Measurements from ENCODE around the gene SEMA4A.

SEMA4A gene

DNA sequence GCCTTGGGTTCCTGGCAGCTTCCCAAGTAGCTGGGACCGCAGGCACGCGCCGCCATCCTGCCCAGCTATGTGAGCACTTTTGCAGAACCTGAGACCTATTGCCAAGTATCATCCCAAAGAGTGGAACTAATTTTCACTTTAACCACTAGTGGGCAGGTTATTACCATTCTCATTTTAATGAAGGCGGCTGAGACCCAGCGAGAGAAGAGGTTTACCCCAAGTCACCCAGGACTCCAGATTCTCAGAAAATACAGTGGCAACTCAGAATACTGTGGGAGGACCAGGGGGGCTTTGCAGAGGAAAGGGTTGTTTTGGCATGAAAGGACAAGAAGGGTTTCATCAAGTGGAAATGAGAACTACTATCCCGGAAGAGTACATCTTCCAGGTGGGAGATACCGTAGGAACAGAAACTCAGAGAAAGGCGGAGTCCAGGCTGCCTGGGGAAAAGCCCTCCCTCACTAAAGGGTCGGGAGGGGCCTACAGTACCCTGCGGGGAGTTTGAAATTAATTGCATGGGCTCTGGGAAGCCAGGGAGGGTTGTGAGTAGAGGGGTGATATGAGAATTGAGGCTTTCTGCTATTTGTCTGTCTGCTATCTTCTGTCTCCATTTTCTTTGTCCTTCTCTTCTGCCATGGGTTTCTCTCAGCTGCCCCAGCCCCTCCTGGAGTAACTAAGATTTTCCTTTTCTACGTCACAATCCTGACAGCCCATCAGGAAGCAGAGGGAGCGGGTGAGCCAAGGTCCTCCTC is 7.2 kb upstream of the SEMA4A start:
- TF ChIP-seq, protein P1, sequence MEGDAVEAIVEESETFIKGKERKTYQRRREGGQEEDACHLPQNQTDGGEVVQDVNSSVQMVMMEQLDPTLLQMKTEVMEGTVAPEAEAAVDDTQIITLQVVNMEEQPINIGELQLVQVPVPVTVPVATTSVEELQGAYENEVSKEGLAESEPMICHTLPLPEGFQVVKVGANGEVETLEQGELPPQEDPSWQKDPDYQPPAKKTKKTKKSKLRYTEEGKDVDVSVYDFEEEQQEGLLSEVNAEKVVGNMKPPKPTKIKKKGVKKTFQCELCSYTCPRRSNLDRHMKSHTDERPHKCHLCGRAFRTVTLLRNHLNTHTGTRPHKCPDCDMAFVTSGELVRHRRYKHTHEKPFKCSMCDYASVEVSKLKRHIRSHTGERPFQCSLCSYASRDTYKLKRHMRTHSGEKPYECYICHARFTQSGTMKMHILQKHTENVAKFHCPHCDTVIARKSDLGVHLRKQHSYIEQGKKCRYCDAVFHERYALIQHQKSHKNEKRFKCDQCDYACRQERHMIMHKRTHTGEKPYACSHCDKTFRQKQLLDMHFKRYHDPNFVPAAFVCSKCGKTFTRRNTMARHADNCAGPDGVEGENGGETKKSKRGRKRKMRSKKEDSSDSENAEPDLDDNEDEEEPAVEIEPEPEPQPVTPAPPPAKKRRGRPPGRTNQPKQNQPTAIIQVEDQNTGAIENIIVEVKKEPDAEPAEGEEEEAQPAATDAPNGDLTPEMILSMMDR (IDR thresholded peaks at IDR 0.05; ENCODE audit: borderline replicate concordance, control extremely low read depth, extremely low read depth, insufficient read depth, missing control alignments), result peak; percentile 54
- in situ Hi-C loops (cut with MboI; ENCODE audit: low sequenced_read_pairs, unreplicated experiment), result no loop called here
- peak; percentile 82 for DNase-seq (ENCODE audit: low spot score)

DNA sequence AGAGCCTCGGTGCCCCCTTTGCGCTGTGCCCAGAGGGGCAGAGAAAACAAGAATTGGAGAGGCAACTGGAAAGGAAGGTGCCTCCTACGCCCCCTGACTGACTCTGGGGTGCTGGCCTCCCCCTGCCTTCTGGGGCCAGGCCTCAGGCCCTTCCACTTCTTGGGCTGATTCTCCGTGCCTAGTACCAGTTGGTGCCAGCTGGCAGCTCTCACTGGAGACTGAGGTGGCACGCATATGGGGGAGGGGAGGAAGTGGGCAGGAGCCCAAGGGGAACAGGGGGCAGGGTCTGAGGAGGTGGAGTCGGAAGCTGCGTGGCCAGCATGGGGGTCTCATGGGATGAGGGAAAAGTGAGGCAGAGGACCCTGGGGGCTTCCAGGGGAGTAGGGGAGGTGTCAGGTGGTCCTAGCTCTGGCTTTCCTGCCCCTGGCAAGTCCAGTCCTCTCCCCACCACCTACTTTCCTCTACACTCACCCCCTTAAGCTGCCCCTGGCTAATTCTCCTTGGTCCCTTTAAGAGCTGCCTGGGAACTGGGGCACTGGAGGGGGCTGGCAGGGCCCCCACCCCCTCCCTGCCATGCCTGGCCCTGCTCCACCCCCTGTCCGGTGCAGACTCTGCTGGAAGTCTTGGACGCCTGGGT is 6.5 kb upstream of the SEMA4A start:
- in situ Hi-C loops (cut with MboI; ENCODE audit: low sequenced_read_pairs, unreplicated experiment), result no loop called here
- no peak for DNase-seq (ENCODE audit: low spot score)

DNA sequence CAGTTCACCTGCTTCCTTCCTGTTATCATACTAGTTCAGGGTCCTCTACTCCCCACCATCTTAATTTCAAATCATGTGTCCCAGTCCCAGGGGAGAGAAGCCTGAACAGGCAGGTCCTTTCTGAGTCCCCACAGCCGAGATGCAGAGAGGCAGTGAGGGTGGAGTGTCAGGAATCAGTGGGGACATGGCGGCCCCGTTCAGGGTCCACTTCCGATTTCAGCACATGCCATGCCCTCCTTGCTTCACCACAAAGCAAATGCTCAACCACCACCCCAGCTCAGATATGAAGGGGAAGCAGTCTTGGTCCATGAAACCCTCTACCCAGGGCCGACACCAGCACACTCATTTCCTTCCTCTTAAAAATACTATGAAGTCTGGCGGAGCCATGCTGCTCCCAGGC is 5.2 kb upstream of the SEMA4A start:
- in situ Hi-C loops (cut with MboI; ENCODE audit: low sequenced_read_pairs, unreplicated experiment), result no loop called here
- no peak for DNase-seq (ENCODE audit: low spot score)
- TF ChIP-seq, protein P1 (IDR thresholded peaks at IDR 0.05; ENCODE audit: borderline replicate concordance, control extremely low read depth, extremely low read depth, insufficient read depth, missing control alignments), result no peak

More for the DNA sequence above, 6.5 kb upstream of the SEMA4A start:
- TF ChIP-seq, protein P1 (IDR thresholded peaks at IDR 0.05; ENCODE audit: borderline replicate concordance, control extremely low read depth, extremely low read depth, insufficient read depth, missing control alignments), result no peak

DNA sequence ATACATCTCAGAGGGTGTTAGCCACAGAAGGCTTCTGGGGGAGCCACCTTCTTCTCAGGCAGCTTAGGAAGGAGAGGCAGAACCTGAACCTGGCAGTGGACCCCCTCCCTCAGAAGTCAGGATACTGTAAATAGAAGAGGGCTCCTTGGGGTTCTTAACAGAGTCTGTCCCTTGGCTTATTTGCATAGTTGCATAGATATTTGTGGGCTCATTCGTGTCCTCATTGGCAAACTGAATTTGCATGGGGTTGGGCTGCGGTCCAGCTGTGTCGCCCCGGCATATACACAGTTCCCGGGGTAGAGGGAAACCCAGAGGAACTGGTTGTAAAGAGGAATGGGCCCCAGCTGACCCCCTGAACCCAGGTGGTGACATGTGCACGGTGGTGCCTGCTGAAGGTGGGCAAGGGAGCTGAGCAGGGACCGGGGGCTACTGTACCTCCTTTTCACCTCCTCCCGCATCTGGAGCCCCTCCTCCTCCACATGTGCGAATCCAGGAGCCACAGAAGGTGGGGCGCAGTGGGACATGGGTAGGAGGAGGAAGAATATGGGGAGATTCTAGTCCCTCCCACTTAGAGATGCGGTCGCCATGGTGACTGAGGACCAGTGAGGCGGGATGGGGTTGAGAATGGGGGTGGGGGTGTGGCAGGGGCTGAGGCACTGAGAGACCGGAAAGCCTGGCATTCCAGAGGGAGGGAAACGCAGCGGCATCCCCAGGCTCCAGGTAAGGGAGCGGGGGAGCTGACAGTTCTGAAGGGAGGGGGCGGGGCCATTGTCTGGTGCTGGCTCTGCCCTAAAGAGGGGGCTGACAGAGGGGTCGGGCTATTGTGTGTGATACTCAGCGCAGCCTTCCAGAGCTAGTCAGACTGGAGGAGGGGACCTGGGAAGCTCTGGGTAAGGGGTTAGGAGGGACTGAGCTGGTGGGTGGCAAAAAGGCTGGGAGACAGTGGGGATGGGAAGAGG is 3.7 kb upstream of the SEMA4A start:
- TF ChIP-seq, protein P1 (IDR thresholded peaks at IDR 0.05; ENCODE audit: borderline replicate concordance, control extremely low read depth, extremely low read depth, insufficient read depth, missing control alignments), result no peak
- in situ Hi-C loops (cut with MboI; ENCODE audit: low sequenced_read_pairs, unreplicated experiment), result no loop called here
- DNase-seq (ENCODE audit: low spot score), result peak; percentile 77

DNA sequence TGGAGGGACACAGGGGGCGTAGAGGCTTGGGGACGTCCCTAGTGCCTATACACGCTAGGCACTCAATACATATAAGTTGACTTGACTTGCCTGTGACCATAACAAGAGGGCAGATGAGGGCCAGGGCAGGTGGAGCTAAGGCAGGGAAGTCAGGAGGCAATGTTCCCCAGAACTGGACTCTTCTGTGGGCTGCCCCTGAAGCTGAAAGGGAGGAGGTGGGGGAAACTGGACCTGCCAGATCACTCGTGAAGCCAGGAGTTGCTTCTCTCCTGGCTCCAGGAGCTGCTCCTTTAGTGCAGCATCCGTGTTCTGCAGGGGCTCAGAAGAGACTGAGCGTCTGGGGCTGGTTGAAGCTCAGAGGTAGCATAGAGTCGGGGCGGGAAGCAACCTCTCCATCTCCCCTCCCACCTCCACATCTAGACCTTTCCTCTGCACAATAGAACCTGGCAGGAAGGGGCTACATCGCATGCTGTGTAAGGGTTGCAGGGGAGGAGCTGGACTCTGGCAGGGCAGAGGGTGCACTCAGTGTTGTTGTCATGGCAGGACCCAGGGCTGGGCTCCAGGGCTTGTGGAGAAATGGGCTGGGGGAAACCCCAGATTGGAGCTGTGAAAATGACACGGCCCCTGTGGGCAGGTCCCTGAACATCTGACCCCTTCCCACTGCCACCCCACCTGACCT is 2.9 kb upstream of the SEMA4A start:
- in situ Hi-C loops (cut with MboI; ENCODE audit: low sequenced_read_pairs, unreplicated experiment), result no loop called here
- no peak for DNase-seq (ENCODE audit: low spot score)
- TF ChIP-seq, protein P1 (IDR thresholded peaks at IDR 0.05; ENCODE audit: borderline replicate concordance, control extremely low read depth, extremely low read depth, insufficient read depth, missing control alignments), result no peak

Data from GM13976 (cell line).